SHP77 treated with DMSO at 0.1 percent for 48 hours (cell line): ENCODE data around the gene TUBGCP6.
"Not testable (repeated sequence)": the region's sequence is repeated elsewhere in the genome, so short reads cannot be mapped to it uniquely, and the experiment has no call there.

Experiments
- DNase-seq: peaks from one replicate; lab custom pipeline; 2025; lab: John Stamatoyannopoulos, UW

The TUBGCP6 gene

DNA sequence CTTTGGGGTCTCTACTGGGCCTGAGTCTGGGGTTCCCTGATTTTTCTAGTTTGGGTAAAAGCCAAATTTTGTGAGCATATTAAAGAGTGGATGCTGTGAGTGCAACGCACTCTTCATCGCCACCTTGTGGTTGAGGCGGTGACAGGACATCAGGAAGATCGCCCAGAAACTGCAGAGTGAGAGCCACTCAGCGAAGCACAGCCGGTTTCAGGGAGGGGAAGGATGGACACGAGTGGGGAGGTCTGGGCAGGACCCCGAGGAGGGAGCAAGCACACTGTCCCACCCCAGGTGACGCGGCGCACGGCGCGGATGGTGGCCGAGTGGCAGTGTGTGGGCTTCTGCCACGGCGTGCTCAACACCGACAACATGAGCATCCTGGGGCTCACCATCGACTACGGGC lies 34.9 kb downstream of the TUBGCP6 start:
- no peak for DNase-seq

DNA sequence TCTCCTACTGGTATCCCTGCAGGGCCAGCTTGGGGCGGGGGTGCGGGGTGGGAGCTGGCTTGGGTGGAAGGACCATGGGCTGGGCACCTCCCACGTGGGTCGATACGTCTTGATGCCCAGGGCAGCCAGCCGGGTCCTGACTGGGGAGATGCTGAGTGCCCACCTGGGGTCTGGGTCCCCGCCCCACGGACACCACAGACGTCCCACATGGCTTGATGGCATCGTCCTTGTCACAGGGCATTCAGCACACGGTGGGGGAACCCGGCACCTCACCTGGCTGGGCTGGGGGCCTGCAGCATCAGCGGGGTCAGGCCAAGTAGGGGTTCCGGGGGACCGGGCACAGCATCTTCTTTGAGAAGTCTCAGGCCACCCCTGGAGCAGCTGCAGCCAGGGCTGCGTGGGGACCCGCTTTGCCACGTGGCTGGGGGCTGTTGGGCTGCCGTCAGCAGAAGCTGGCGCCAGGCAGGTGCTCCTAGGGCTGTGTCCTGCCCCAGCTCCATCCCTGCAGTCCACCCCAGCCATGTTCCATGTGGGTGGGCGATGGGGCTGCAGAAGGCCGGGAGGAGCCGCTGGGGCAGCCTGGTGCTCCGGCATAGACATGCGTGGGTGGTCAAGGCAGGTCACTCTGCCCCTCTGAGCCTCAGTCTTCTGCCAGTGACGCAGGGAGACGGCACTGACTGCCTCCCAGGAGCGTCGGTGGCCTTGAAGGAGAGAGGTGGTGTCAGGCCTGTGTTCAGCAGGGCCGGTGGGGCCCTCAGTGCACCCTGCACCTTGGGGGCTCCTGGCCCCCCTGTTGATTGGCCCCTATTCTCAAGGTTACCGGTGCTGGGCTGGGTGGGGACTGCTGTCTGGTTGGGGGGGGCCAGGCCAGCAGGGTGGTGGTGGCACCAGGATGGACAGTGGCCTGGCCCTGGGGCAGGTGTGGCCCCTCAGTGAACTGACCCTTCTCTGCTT lies 35.6 kb downstream of the TUBGCP6 start:
- no peak for DNase-seq

DNA sequence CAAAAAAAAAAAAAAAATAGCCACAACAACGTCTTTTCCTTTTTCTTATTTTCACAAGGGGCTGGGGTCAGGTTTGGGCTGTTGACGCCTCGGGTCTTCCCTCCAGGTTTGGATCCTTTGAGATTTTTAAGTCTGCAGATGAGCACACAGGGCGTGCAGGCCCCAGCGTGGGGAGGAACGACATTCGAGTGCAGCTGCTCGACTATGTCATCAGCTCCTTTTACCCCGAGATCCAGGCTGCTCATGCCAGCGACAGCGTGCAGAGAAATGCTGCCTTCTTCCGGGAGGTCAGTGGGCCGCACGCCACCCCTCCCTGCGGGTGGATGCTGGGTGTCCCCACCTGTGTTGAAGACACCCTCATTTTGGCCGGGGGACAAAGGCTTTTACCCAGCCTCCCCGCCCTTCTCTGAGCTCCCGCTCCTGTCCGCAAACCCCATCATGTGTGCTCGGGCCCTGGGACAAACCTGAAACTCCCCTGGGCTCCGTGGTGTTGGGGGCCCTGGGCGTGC lies 36.3 kb downstream of the TUBGCP6 start:
- DNase-seq, result no peak

DNA sequence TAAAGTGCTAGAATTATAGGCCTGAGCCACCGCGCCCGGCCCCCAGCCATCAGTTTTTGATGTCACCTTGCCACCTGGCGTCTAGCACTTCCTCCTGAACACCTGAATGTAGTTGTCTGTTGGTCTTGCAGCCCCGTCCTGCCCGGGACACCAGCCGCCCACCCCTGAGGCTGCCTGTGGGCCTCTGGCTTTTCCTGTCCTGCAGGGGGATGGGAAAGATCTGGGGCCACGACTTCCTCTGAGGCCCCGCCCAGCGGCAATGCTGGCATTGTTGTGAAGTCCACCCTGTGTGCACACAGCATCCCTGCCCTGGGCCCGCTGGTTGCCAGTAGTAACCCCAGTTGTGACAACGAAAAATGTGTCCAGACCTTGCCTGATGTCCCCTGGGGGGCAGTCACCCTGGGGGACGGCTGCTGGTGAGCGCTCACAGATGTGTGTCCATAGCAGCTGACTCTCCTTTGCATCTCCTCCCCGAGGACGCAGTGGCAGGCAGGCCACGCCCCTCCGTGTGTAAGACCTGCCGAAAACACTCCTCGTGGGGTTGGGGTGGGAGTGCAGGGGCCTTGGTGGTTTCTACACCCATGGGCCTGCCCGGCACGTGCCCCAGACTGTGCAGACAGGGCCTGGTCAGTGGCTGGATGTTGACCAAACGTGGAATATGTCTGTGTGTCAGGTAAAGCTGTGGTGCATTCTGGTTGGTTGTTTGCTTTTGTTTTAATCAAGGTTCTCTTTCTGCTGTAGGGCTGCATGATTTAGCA lies 37.3 kb downstream of the TUBGCP6 start:
- DNase-seq, result no peak

DNA sequence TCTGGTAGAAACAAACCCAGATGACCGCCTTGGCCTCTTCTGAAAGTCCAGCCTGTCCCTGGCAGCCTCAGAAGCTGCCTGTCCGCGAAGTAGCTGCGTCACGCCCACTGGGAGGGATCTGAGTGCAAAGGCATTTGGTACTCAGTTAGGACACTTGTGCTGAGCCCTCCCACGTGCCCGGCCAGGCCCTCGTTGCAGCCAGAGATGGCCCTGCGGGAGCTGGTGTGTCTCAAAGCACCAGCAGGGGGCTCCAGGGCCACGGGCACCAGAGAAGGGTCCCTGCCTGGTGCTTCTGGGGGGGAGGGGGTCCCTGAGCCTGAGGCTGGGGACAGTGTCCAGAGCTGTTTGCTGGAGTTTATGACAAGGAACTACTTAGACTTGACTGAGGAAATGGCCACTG lies 38.2 kb downstream of the TUBGCP6 start:
- DNase-seq, result no peak

DNA sequence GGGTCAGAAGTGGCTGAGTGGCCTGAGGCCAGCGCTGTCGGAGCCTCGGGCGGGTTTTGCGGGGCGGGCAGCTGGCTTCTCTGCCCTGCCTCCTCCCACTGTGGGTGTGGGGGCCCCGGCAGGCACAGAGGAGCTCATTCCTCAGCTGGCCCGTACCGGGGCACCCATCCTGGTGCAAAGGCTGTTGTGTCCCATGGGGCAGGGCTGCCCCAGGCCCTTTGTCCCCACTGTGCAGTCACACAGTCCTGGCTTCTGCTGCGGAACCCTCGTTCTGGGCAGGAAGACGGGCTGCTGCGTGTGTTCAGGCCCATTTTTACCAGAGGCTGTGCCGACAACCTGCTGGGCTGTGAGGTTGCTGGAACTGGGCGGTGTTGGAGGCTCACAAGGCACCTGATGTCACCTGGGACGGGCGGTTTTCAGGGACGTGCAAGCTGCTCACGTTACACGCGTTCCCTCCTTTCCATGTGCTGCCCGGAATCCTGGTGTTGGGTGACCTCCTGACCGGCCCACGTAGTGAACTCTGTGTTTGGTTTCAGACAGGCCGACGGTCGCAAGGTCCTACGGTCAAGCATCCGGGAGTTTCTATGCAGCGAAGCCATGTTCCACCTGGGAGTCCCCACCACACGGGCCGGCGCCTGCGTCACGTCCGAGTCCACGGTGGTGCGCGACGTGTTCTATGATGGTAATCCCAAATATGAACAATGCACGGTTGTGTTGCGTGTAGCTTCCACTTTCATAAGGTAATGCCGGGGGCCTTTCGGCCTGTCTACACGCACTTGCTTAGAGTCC lies 38.8 kb downstream of the TUBGCP6 start:
- DNase-seq, result no peak

DNA sequence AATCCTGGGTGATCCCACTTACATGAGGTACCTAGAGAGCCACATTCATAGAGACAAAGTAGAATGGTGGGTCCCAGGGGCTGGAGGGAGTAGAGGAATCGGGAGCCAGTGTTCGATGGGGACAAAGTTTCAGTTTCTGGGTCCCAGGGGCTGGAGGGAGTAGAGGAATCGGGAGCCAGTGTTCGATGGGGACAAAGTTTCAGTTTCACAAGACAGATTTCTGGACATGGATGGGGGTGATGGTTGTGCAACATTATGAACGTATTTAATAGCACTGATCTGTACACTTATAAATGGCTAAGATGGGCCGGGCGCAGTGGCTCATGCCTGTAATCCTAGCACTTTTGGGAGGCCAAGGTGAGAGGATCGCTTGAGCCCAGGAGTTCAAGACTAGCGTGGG lies 39.8 kb downstream of the TUBGCP6 start:
- not testable (repeated sequence) for DNase-seq

DNA sequence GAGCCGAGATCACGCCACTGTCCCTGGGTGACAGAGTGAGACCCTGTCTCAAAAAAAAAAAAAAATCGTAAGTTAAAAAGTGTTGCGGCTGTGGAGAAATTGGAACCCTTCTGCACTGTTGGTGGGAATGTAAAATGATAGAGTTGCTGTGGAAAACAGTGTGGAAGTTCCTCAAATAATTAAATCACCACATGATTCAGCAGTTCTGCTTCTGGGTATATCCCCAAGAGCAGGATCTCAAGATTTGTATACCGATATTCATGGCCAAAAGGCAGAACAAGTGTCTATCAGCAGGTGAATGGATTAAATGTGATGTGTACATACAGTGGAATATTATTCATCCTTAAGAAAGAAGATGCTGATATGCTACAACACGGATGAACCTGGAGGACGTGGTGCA lies 40.3 kb downstream of the TUBGCP6 start:
- DNase-seq, result no peak

DNA sequence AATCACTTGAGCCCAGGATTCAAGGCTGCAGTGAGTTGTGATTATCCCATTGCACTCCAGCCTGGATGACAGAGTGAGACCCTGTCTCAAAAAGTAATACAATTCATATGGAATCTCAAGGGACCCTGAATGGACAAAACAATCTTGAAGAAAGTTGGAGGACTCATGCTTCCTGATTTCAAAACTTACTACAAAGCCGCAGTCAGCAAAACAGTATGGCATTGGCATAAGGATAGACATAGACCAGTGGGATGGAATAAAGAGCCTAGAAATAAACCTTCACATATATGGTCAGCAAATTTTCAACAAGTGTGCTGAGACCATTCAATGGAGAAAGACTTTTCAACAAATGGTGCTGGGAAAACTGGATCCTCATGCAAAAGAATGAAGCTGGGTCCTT lies 41.5 kb downstream of the TUBGCP6 start:
- DNase-seq, result no peak

DNA sequence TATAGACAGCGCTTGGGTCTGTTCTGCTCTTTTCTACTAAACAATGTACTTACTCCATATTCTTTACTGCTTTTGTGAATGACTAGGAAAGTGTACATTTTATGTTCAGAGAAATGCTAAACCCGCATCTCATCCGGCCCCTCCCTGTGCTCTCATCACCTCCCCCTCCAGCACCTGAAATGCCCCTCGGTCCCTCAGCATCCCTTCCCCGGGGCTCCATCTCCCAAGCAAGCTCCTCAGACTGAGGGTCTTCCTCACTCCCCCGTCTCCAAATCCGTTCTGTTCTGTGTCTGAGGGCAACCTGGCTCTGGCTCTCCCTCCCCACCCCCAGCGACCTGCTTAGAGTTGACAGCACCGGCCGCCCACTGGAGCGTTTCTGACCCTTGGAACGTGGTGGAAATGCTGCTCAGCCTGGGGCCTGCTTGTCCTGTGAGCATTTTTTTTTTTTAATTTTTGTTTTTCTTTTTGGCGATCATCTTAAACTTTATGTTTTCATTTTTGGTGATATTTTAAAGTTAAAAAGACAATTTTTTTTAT lies 42.6 kb downstream of the TUBGCP6 start:
- no peak for DNase-seq

DNA sequence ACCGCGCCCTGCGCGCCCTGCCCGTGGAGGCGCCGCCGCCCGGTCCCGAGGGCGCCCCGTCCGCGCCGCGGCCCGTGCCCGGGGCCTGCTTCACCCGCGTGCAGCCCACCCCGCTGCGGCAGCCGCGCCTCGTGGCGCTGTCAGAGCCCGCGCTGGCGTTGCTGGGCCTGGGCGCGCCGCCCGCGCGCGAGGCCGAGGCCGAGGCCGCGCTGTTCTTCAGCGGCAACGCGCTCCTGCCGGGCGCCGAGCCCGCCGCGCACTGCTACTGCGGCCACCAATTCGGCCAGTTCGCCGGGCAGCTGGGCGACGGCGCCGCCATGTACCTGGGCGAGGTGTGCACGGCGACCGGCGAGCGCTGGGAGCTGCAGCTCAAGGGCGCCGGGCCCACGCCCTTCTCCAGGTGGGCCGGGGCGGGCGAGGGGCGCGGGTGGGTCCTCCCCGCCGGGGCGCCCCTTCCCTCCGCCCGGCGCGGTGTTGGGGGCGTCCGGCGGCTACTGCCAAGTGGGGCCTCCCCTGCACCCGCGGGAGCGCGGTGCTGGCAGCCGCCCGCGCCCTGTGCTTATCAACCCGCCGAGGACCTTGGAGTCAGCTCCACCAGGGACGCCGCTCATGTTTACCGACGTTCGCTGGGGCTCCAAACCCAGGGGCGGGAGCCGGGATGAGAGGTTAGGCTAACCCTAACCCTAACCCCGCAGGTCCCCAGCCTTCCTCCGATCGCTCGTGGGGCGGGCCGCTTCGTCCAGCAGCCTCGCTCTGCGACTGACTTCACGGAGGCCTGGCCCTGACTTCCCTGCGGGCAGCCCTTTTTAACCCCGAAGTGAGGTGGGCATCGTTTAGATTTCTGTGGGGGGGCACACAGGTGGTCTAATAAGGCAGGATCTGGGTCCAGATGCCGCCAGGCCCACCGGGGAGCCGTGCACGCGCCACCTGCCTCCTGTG lies 43.4 kb downstream of the TUBGCP6 start:
- no peak for DNase-seq

DNA sequence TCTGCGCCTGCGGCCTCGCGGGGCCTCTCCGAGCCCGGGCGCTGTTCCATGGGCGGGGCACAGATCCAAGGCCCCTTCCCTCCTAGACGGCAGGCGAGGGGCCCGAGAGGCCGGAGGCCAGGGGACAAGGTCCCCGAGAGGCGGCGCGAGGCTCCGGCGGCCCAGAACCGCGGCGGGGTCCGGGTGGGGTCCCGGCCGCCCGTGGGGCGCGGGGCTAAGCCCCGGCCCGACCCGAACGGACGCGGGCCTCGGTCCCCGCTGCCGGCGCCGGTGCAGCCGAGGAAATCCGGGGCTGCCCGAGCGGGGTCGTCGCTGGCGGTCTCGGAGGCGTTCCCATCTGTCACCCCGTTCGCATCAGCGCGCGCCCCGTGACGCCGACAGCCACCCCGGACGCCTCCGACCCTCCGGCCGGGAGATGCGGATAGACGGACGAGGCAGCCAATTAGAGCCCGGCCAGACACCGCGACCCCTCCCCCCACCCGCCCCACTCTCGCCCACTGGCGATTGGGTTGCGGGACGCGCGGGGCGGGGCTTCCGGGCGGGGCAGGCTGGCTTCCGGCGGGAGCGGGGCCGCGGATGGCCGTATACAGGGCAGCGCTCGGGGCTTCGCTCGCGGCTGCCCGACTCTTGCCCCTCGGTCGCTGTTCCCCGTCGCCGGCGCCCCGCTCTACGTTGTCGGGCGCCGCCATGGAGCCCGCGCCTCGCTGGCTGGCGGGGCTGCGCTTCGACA lies 44.2 kb downstream of the TUBGCP6 start, which contains the start of gene SELENOO:
Gene SELENOO (plus strand): TSS at position 551 of the 730 bp plus-strand sequence. CDS start 26 bp downstream, at position 577.
- peak; percentile 53 for DNase-seq

DNA sequence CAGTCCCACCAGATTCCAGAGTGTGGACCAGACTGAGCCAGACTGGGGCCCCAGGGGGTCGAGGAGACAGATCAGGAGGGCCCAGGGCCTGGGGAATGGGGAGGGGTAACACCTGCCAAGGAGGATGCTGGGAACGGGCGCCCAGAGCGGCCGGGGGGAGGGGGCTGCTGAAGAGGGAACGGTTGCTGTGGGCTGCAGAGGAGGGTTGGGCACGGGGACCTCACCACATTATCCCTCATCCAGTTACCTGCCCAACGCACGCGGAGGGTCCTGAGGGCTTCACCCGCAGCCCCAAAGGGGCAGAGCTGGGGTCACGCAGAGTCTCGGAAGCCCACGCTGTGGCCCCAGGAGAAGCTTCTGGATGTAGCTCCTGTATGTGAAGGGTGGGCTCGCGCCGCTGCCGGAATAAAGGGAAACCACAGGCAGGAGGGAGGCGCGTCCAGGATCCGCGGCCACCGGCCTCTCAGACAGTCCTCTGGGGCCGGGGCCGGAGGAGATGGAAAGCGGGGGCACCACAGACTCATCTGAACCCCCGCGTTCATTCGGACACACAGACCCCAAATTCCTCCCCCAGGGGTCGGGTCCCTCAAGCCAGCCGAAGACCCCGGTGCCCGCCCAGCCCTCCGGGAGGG lies 44.9 kb downstream of the TUBGCP6 start:
- no peak for DNase-seq

DNA sequence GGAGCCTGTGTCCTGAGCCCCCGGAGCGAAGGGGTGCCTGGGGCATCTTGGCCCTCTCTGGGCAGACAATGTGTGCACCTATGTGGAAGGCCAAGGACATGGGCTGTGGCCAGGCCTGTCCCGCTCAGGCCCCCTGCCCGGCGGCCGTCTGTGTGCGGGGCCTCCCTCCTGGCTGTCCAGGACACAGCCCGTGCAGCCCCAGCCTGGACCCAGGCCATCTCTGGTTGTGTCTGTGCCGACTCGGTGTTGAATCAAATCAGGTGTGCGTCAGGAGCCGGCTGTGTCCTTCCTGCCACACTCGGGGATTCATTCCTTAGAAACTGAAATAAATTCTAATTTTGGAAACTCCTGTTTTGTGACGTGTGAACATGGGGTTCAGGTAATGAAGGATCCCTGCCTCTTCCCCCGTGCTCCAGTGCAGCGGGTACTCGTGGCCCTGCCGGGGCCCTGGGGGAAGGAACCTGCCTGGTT lies 45.5 kb downstream of the TUBGCP6 start:
- no peak for DNase-seq

DNA sequence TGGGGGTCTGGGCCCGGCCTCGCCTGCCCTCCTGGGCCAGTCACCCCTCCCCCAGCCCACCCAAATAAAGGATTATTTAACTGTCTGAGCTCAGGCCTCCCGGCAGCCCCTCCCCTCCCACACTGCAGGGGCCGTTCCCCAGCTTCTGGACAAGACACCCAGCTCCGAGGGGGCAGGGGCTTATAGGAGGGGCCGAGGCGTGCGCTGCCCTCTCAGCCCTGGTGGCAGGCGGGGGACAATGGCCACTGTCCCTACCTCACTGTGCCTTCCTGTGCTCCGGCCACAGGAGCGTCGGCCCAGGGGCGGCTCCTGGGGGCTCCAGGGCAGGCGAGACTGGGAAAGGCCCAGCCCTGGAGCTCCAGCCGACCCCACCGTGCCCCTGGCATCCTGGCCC lies 46.2 kb downstream of the TUBGCP6 start:
- no peak for DNase-seq

DNA sequence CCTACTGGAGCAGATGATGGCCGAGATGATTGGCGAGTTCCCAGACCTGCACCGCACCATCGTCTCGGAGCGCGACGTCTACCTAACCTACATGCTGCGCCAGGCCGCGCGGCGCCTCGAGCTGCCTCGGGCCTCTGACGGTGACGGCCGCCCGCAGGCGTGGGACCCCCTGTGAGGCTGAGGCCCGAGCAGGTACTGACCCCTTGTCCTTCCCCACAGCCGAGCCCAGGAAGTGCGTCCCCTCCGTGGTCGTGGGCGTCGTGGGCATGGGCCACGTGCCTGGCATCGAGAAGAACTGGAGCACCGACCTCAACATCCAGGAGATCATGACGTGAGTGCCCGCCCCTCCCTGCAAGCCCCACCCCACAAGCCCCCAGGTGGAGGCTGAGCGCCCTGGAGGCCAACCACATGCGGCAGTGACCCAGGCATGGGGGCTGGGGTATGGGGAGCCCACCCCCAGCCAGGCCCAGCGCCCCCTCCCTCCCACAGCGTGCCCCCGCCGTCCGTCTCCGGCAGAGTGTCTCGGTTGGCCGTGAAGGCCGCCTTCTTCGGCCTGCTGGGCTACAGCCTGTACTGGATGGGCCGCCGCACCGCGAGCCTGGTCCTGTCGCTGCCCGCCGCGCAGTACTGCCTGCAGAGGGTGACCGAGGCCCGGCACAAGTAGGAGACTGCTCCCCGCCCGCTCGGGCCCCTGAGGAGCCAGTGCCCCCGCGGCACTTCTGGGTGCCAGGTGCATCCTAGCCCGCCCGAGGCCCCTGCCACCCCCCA lies 46.8 kb downstream of the TUBGCP6 start:
- no peak for DNase-seq

DNA sequence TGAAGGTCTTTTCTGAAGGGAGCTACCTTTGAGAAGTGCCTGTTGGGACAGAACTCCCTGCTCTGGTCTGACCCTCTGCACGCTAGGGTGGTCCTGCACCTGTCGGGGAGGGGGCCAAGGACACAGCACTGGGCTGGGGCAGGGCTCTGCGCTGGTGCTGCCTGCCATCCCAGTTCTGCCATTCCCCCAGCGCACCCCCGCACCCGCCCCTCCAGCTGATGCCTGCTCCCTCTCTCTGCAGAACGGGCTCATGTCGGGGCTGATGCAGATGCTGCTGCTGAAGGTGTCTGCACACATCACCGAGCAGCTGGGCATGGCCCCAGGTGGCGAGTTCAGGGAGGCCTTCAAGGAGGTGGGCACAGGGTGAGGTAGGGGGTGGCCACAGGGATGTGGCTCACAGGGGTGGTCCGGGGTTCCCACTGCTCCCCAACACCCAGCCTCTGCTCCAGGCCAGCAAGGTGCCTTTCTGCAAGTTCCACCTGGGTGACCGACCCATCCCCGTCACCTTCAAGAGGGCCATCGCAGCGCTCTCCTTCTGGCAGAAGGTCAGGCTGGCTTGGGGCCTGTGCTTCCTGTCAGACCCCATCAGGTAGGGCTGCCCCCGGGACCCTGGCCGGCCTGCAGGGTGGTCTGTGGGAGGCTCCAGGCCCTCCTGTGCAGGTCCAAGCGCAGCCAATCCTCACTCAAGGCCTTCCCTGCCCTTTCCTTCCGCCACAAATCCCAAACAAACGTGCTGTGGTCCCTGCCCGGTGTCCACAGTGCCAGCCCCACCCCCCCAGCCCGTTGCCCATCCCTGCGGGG lies 47.6 kb downstream of the TUBGCP6 start:
- no peak for DNase-seq

DNA sequence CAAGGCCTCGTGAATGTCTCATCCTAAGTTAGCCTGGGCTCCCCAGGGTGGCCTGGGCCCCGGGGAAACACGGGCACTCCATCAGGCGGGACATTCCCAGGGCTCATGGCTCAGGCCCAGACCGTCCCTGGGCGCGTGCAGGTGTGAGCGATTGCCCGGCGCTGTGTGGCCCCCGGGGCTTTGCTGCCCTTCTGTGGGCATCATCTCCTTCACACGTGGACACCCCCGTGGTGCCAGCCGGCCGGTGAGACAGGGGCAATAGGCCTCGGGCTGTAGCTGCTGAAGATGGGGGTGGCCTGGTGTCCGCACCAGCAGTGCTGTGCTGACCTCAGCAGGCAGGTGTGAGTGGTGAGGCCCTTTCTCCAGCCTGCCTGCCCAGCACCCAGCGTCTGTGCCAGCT lies 48.6 kb downstream of the TUBGCP6 start:
- DNase-seq, result no peak
